Vagina (tissue), 2 donors: Measurements from ENCODE around the gene ATP5PO. TPM values are rescaled to one million over a fixed set of nuclear protein-coding genes. Genes with fewer than 3 reads are reported as not detected.

Experiments used
- DNase-seq, 2 donors: peaks; one replicate each; pipeline ENCODE4 v3.0.0-alpha.2; 2017; ENCODE audit errors: extremely low spot score in 2 of 2
- H3K27ac ChIP-seq: fragments of 200-600 bp; sonication (generic); one replicate; pipeline ENCODE4 v1.5.1; 2019
- H3K27me3 ChIP-seq: fragments of 200-600 bp; sonication (generic); one replicate; pipeline ENCODE4 v1.5.1; 2019
- H3K36me3 ChIP-seq, 2 donors: fragments of 200-600 bp; sonication (generic); one replicate each; pipeline ENCODE4 v1.5.1; 2017 to 2019
- H3K4me1 ChIP-seq: fragments of 200-600 bp; sonication (generic); one replicate; pipeline ENCODE4 v1.5.1; 2019
- H3K4me3 ChIP-seq, 2 donors: fragments of 200-600 bp; sonication (generic); 1 replicate in 1 of 2; 2 replicates in 1 of 2; pipeline ENCODE4 v1.5.1; 2016 to 2019
- H3K9me3 ChIP-seq: fragments of 200-600 bp; sonication (generic); one replicate; pipeline ENCODE4 v1.5.1; 2019
- CTCF ChIP-seq, 3 experiments: fragments of 450-650 bp in 2 of 3; fragments of 200-600 bp in 1 of 3; sonication (generic) in 1 of 3; IDR thresholded peaks; one replicate each; pipeline ENCODE4 v1.5.1; 2017 to 2019; ENCODE audit warnings: antibody characterized with exemption in 3 of 3, mild to moderate bottlenecking in 2 of 3, moderate library complexity in 2 of 3
- POLR2A ChIP-seq, 2 donors: fragments of 450-650 bp; IDR thresholded peaks; one replicate each; pipeline ENCODE4 v1.6.1; 2017; ENCODE audit warnings: antibody characterized with exemption in 2 of 2, mild to moderate bottlenecking in 2 of 2, moderate library complexity in 2 of 2
- POLR2AphosphoS5 ChIP-seq, 2 donors: sonication (generic); formaldehyde crosslinking; IDR thresholded peaks; one replicate each; pipeline ENCODE4 v1.9.0; 2017; ENCODE audit warnings: antibody characterized with exemption in 2 of 2, mild to moderate bottlenecking in 2 of 2, low read depth in 1 of 2; ENCODE audit not compliant: insufficient read depth in 1 of 2
- intact Hi-C: fragments of 100-400 bp; cut with DNase I; formaldehyde crosslinking; loops from one replicate; pipeline ENCODE4 v1.15.1; 2023
- total RNA-seq: library from RNA; depleted of rRNA; stranded (reverse); fragments of >200 nt; gene quantifications from one replicate; pipeline ENCODE4 v1.2.3, GENCODE V29; 2016

ATP5PO gene
- total RNA-seq, 1 donor from 2014 or later: 133 TPM

GRCh38 chr21:33883118-33883517, 32.5 kb downstream of the ATP5PO start:
- Histone ChIP-seq H3K4me3 (no peak overlapping the region), H3K36me3 (no peaks in the 10 kb centered on the region), H3K27ac (no peak overlapping the region), H3K4me1 (peaks cover 16% of the 10 kb centered on the region), H3K27me3 (no peaks in the 10 kb centered on the region), H3K9me3 (no peaks in the 10 kb centered on the region)
- intact Hi-C loops: no loop called here
- TF ChIP-seq POLR2AphosphoS5 (IDR thresholded peaks at IDR 0.05; ENCODE audit: insufficient read depth in 1 of 2, low read depth in 1 of 2): no peak
- TF ChIP-seq CTCF (IDR thresholded peaks at IDR 0.05): no peak
- TF ChIP-seq POLR2A (IDR thresholded peaks at IDR 0.05): no peak
- no peak for DNase-seq

GRCh38 chr21:33881689-33882440, 33.7 kb downstream of the ATP5PO start:
- no peaks in the 10 kb centered on the region for H3K27me3 ChIP-seq
- intact Hi-C loops: no loop called here
- H3K9me3 ChIP-seq: no peaks in the 10 kb centered on the region
- H3K36me3 ChIP-seq: no peaks in the 10 kb centered on the region
- DNase-seq: no peak
- no peak overlapping the region for H3K27ac ChIP-seq
- TF ChIP-seq POLR2A (IDR thresholded peaks at IDR 0.05) (no peak), CTCF (IDR thresholded peaks at IDR 0.05) (no peak), POLR2AphosphoS5 (IDR thresholded peaks at IDR 0.05; ENCODE audit: insufficient read depth in 1 of 2, low read depth in 1 of 2) (no peak)
- no peak overlapping the region for H3K4me3 ChIP-seq
- H3K4me1 ChIP-seq: peaks cover 16% of the 10 kb centered on the region

GRCh38 chr21:33880626-33881025, 35.0 kb downstream of the ATP5PO start:
- intact Hi-C loops: no loop called here
- H3K27ac ChIP-seq: no peak overlapping the region
- TF ChIP-seq POLR2AphosphoS5 (IDR thresholded peaks at IDR 0.05; ENCODE audit: insufficient read depth in 1 of 2, low read depth in 1 of 2): no peak
- TF ChIP-seq POLR2A (IDR thresholded peaks at IDR 0.05): no peak
- no peak for TF ChIP-seq CTCF (IDR thresholded peaks at IDR 0.05)
- peaks cover 16% of the 10 kb centered on the region for H3K4me1 ChIP-seq
- H3K36me3 ChIP-seq: no peaks in the 10 kb centered on the region
- no peak overlapping the region for H3K4me3 ChIP-seq
- DNase-seq: no peak
- H3K9me3 ChIP-seq: no peaks in the 10 kb centered on the region
- H3K27me3 ChIP-seq: no peaks in the 10 kb centered on the region

- intact Hi-C loops: no loop called here
- no peak for DNase-seq
- TF ChIP-seq CTCF (IDR thresholded peaks at IDR 0.05) (no peak), POLR2A (IDR thresholded peaks at IDR 0.05) (no peak), POLR2AphosphoS5 (IDR thresholded peaks at IDR 0.05; ENCODE audit: insufficient read depth in 1 of 2, low read depth in 1 of 2) (no peak)
- H3K27me3 ChIP-seq: no peaks in the 10 kb centered on the region
- H3K36me3 ChIP-seq: no peaks in the 10 kb centered on the region
- no peak overlapping the region for H3K4me3 ChIP-seq
- peaks cover 1% of the 10 kb centered on the region for H3K4me1 ChIP-seq
- H3K27ac ChIP-seq: no peak overlapping the region
- H3K9me3 ChIP-seq: no peaks in the 10 kb centered on the region
Observed at GRCh38 chr21:33878824-33879223, 36.8 kb downstream of the ATP5PO start.

GRCh38 chr21:33875026-33875695, 40.4 kb downstream of the ATP5PO start:
- H3K36me3 ChIP-seq: no peaks in the 10 kb centered on the region
- TF ChIP-seq POLR2AphosphoS5 (IDR thresholded peaks at IDR 0.05; ENCODE audit: insufficient read depth in 1 of 2, low read depth in 1 of 2): no peak
- no peak for TF ChIP-seq CTCF (IDR thresholded peaks at IDR 0.05)
- no peak for TF ChIP-seq POLR2A (IDR thresholded peaks at IDR 0.05)
- intact Hi-C loops: no loop called here
- H3K4me3 ChIP-seq: no peak overlapping the region
- no peak for DNase-seq
- H3K27me3 ChIP-seq: no peaks in the 10 kb centered on the region
- no peaks in the 10 kb centered on the region for H3K9me3 ChIP-seq
- no peaks in the 10 kb centered on the region for H3K4me1 ChIP-seq
- no peak overlapping the region for H3K27ac ChIP-seq
